Measurements from ENCODE around the gene KCNJ2. TPM values are rescaled to one million over a fixed set of nuclear protein-coding genes. Genes with fewer than 3 reads are reported as not detected.
A peak's percentile ranks its signal among the peaks of the same experiment; 100 is the strongest.

Gene KCNJ2
- total RNA-seq, 1 donor from 2014 or later, result 1.1 TPM

DNA sequence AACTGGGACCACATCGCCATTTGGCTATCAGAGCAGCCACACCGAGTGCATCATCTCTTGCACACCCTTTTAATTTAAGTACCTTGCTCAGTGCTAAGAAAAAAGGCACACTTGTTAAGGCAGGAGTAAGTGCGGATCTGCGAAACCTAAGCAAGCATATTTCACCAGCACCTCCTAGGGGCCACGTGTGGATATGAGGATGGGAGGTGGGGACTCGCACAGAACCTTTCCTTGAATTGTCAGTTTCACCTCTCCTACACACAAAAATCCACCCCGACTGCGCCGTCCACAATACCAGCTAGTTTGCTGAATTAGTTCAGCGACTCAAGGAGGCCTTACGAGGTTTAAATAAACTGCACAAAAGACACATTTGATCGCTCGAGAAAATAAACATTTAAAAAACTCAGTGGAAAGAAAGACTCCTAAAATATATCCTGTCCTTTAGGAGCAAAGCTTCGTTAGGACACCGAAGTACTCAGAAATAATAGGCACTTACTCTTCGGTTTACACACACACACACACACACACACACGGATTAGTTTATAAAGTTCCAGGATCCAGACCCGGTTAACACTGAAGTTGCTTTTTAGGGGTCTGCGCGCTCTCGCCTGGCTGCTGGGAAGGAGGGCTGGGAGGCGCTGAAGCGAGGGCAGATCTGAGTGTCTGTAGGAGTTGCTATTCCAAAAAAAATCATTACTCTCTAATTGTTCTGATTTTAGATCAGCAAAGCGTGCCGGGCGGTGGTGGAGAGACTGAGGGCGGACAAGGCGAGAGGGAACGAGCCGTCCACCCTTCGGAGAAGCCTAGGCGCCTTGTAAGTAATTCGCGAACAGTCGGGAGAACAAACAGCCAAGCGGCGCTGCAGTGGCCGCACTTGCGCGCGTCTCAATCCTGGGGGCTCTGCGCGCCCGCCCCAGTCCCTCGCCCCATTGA is 1.0 kb upstream of the KCNJ2 start:
- Histone ChIP-seq H4K20me1 (ENCODE audit: low read depth) (no peaks in the 10 kb centered on the region), H3K36me3 (no peaks in the 10 kb centered on the region), H3K4me3 (peak overlapping the region; percentile 55), H3K27me3 (peaks cover 53% of the 10 kb centered on the region), H3K9me3 (ENCODE audit: low read depth) (no peaks in the 10 kb centered on the region), H2AFZ (replicated peaks) (peak overlapping the region; percentile 77), H3K79me2 (ENCODE audit: low read depth) (no peaks in the 10 kb centered on the region), H3K4me2 (peak overlapping the region; percentile 79), H3K4me1 (peaks cover 8% of the 10 kb centered on the region), H3K27ac (no peak overlapping the region), H3F3A (ENCODE audit: low read depth) (no peaks in the 10 kb centered on the region), H3K9ac (no peak overlapping the region)
- Mint-ChIP-seq H3K4me3 (peak overlapping the region; percentile 93), H3K4me1 (peaks cover 40% of the 10 kb centered on the region), H3K36me3 (no peaks in the 10 kb centered on the region), H3K27ac (peak overlapping the region; percentile 40), H3K9me3 (no peaks in the 10 kb centered on the region), H3K27me3 (ENCODE audit: insufficient read depth, low read depth) (peaks cover 3% of the 10 kb centered on the region)
- TF ChIP-seq EZH2phosphoT487 (IDR thresholded peaks at IDR 0.05), result no peak
- TF ChIP-seq, protein P1, sequence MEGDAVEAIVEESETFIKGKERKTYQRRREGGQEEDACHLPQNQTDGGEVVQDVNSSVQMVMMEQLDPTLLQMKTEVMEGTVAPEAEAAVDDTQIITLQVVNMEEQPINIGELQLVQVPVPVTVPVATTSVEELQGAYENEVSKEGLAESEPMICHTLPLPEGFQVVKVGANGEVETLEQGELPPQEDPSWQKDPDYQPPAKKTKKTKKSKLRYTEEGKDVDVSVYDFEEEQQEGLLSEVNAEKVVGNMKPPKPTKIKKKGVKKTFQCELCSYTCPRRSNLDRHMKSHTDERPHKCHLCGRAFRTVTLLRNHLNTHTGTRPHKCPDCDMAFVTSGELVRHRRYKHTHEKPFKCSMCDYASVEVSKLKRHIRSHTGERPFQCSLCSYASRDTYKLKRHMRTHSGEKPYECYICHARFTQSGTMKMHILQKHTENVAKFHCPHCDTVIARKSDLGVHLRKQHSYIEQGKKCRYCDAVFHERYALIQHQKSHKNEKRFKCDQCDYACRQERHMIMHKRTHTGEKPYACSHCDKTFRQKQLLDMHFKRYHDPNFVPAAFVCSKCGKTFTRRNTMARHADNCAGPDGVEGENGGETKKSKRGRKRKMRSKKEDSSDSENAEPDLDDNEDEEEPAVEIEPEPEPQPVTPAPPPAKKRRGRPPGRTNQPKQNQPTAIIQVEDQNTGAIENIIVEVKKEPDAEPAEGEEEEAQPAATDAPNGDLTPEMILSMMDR (IDR thresholded peaks at IDR 0.05), result peak; percentile 73
- DNase-seq (ENCODE audit: low spot score), result peak; percentile 79

DNA sequence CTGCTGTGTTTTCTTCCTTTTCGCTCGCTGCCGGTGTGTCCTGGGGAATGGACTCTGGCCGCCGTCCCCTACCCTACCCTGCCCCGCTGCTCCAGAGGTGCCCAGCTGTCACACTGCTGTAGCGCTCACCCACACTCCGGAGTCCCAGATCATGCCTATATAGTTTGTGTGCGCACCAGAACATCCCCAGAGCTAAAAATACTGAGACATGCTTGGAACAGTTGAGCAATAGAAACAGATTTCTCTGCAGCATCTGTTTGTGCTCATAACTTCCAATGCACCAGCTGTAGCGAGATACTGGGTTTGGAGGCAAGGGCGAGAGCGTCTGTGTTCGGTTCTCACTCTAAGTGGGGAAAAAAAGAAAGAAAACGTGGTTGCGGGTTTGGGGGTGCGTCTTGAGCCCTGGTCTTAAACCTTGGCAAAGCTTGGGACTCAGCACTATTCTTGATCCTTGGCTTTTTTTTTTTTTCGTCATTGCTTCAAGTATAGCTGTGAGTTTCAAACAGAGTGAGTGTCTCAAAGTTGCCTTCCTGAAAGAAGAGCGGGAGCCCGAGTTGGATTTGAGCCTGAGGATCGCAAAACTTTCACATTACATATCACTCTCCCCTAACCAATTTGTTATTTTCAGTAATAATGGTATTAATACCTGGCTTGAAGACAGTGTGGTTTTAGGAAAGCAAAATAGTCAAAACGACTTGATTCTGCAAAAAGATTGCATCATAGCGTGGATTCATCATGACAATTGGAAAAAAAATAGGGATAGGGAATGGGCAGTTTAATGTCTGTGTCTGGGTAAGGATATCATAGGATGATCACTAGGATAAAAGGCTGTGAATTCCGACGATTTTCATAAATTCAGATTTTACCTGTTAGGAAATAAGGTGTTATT is 621 bp downstream of the KCNJ2 start:
- no peaks in the 10 kb centered on the region for H3K36me3 Mint-ChIP-seq
- peak overlapping the region; percentile 94 for H3K4me3 Mint-ChIP-seq
- no peaks in the 10 kb centered on the region for H3K79me2 ChIP-seq (ENCODE audit: low read depth)
- H3K9me3 ChIP-seq (ENCODE audit: low read depth), result no peaks in the 10 kb centered on the region
- TF ChIP-seq, protein P1 (IDR thresholded peaks at IDR 0.05), result no peak
- TF ChIP-seq EZH2 (IDR thresholded peaks at IDR 0.05), result peak; percentile 48
- no peaks in the 10 kb centered on the region for H4K20me1 ChIP-seq (ENCODE audit: low read depth)
- H3F3A ChIP-seq (ENCODE audit: low read depth), result no peaks in the 10 kb centered on the region
- H2AFZ ChIP-seq (replicated peaks), result peak overlapping the region; percentile 91
- H3K9ac ChIP-seq, result no peak overlapping the region
- DNase-seq (ENCODE audit: low spot score), result no peak
- H3K27me3 Mint-ChIP-seq (ENCODE audit: insufficient read depth, low read depth), result peaks cover 3% of the 10 kb centered on the region
- no peaks in the 10 kb centered on the region for H3K36me3 ChIP-seq
- peaks cover 44% of the 10 kb centered on the region for H3K4me1 Mint-ChIP-seq
- H3K4me1 ChIP-seq, result peaks cover 8% of the 10 kb centered on the region
- H3K9me3 Mint-ChIP-seq, result no peaks in the 10 kb centered on the region
- H3K27me3 ChIP-seq, result peaks cover 53% of the 10 kb centered on the region
- no peak overlapping the region for H3K27ac Mint-ChIP-seq
- H3K27ac ChIP-seq, result no peak overlapping the region
- peak overlapping the region; percentile 55 for H3K4me3 ChIP-seq
- H3K4me2 ChIP-seq, result peak overlapping the region; percentile 79

DNA sequence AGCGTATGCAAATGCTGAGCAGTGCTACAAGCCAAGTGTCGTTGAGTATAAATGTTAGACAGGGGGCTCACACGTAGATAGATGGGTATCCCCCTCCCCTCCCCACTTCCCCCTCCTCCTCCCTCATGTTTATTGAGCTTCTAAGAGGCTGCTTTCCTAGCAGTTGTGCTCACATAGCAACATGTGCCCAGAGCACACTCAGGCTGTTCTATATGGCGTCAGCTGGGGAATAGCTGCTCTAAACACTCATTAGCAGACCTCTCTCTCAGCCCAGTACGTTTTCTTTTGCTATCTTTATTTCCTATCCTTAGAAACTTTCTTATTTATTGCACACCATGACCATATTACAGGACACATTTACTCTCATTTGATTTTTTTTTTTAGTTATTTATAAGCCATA is 1.8 kb downstream of the KCNJ2 start:
- TF ChIP-seq EZH2phosphoT487 (IDR thresholded peaks at IDR 0.05) (no peak), EZH2 (IDR thresholded peaks at IDR 0.05) (no peak)
- TF ChIP-seq, protein P1 (IDR thresholded peaks at IDR 0.05), result no peak
- peak overlapping the region; percentile 5 for H3K4me3 Mint-ChIP-seq
- peaks cover 3% of the 10 kb centered on the region for H3K36me3 Mint-ChIP-seq
- Histone ChIP-seq H3K36me3 (no peaks in the 10 kb centered on the region), H3K9me3 (ENCODE audit: low read depth) (no peaks in the 10 kb centered on the region), H3F3A (ENCODE audit: low read depth) (no peaks in the 10 kb centered on the region), H3K79me2 (ENCODE audit: low read depth) (no peaks in the 10 kb centered on the region), H3K4me3 (no peak overlapping the region), H4K20me1 (ENCODE audit: low read depth) (no peaks in the 10 kb centered on the region), H2AFZ (replicated peaks) (no peak overlapping the region), H3K27me3 (peaks cover 53% of the 10 kb centered on the region), H3K4me1 (peaks cover 8% of the 10 kb centered on the region), H3K27ac (no peak overlapping the region), H3K9ac (no peak overlapping the region), H3K4me2 (no peak overlapping the region)
- H3K27ac Mint-ChIP-seq, result no peak overlapping the region
- H3K4me1 Mint-ChIP-seq, result peaks cover 44% of the 10 kb centered on the region
- H3K27me3 Mint-ChIP-seq (ENCODE audit: insufficient read depth, low read depth), result peaks cover 6% of the 10 kb centered on the region
- no peak for DNase-seq (ENCODE audit: low spot score)
- no peaks in the 10 kb centered on the region for H3K9me3 Mint-ChIP-seq

Measured in neural progenitor cell (in vitro differentiated cells).